Neural cell (in vitro differentiated cells): ENCODE data around the gene LDLRAD3. TPM values are rescaled to one million over a fixed set of nuclear protein-coding genes. Genes with fewer than 3 reads are reported as not detected.

Experiments
- H2AFZ ChIP-seq: fragments of 200-600, 300-800 bp; sonication (generic), shearing (Covaris generic); 2 replicates; pipeline ENCODE4 v1.6.0; 2014; ENCODE audit warnings: low read depth, mild to moderate bottlenecking, antibody characterized with exemption, low read length, moderate library complexity
- H3F3A ChIP-seq: fragments of 200-600 bp; shearing (Covaris generic); 2 replicates; pipeline ENCODE4 v1.6.1; 2016; ENCODE audit warnings: mild to moderate bottlenecking, moderate library complexity, mixed read lengths, antibody characterized with exemption, low read length; ENCODE audit not compliant: insufficient read depth, poor library complexity, severe bottlenecking
- H3K27ac ChIP-seq: fragments of 200-600, 300-800 bp; sonication (generic), shearing (Covaris generic); 2 replicates; pipeline ENCODE4 v1.5.1; 2014; ENCODE audit warnings: mild to moderate bottlenecking, low read length, moderate library complexity
- H3K27me3 ChIP-seq: fragments of 300-800, 200-600 bp; sonication (generic), shearing (Covaris generic); 2 replicates; pipeline ENCODE4 v1.6.0; 2014; ENCODE audit warnings: mild to moderate bottlenecking, low read depth, low read length, moderate library complexity; ENCODE audit not compliant: insufficient read depth
- H3K36me3 ChIP-seq: fragments of 300-800, 200-600 bp; sonication (generic), shearing (Covaris generic); 2 replicates; pipeline ENCODE4 v1.5.1; 2014; ENCODE audit warnings: mild to moderate bottlenecking, antibody characterized with exemption, low read length, moderate library complexity; ENCODE audit not compliant: insufficient read depth
- H3K4me2 ChIP-seq: fragments of 300-800, 200-600 bp; sonication (generic), shearing (Covaris generic); 2 replicates; pipeline ENCODE4 v1.6.0; 2014; ENCODE audit warnings: mild to moderate bottlenecking, low read length
- H3K4me3 ChIP-seq: fragments of 300-800, 200-600 bp; sonication (generic), shearing (Covaris generic); 2 replicates; pipeline ENCODE4 v1.5.1; 2014; ENCODE audit warnings: mild to moderate bottlenecking, low read length, moderate library complexity
- H3K79me2 ChIP-seq: fragments of 200-600 bp; shearing (Covaris generic); replicated peaks from 2 replicates; pipeline ENCODE4 v1.6.0; 2014; ENCODE audit warnings: mild to moderate bottlenecking, low read length, moderate library complexity; ENCODE audit not compliant: insufficient read depth
- H3K9ac ChIP-seq: fragments of 300-800, 200-600 bp; sonication (generic), shearing (Covaris generic); 2 replicates; pipeline ENCODE4 v1.6.1; 2016; ENCODE audit warnings: mild to moderate bottlenecking, low read length, mixed read lengths
- H3K9me2 ChIP-seq: fragments of 200-600 bp; shearing (Covaris generic); 2 replicates; pipeline ENCODE4 v1.6.1; 2016; ENCODE audit warnings: mild to moderate bottlenecking, low read length, mixed read lengths; ENCODE audit not compliant: insufficient read depth
- H3K9me3 ChIP-seq: fragments of 200-600, 300-800 bp; sonication (generic), shearing (Covaris generic); 2 replicates; pipeline ENCODE4 v1.6.1; 2016; ENCODE audit warnings: mild to moderate bottlenecking, mixed run types, low read length, moderate library complexity, mixed read lengths
- H4K20me1 ChIP-seq: fragments of 200-600 bp; shearing (Covaris generic); 2 replicates; pipeline ENCODE4 v1.6.1; 2016; ENCODE audit warnings: mild to moderate bottlenecking, mixed run types; ENCODE audit not compliant: insufficient read depth
- CTCF ChIP-seq: fragments of 450-650 bp; IDR thresholded peaks from 2 replicates; pipeline ENCODE4 v1.5.1; 2014; ENCODE audit warnings: antibody characterized with exemption, mild to moderate bottlenecking, moderate library complexity; ENCODE audit not compliant: poor library complexity, severe bottlenecking
- EP300 ChIP-seq: fragments of 450-650 bp; conservative IDR thresholded peaks from 2 replicates; pipeline ENCODE4 v1.6.1; 2014; ENCODE audit warnings: antibody characterized with exemption, mild to moderate bottlenecking, moderate library complexity; ENCODE audit not compliant: poor library complexity, severe bottlenecking
- EZH2 ChIP-seq: fragments of 200-600, 300-800 bp; shearing (Covaris generic), sonication (generic); IDR thresholded peaks from 2 replicates; pipeline ENCODE4 v1.6.1; 2014; ENCODE audit warnings: antibody characterized with exemption, low read length, borderline replicate concordance, mild to moderate bottlenecking; ENCODE audit not compliant: insufficient read depth, poor library complexity, severe bottlenecking
- MXI1 ChIP-seq: fragments of 450-650 bp; conservative IDR thresholded peaks from 2 replicates; pipeline ENCODE4 v1.6.1; 2014; ENCODE audit warnings: antibody characterized with exemption, mild to moderate bottlenecking; ENCODE audit not compliant: poor library complexity, severe bottlenecking
- POLR2AphosphoS5 ChIP-seq: IDR thresholded peaks from 2 replicates; pipeline ENCODE4 v1.6.1; 2012
- RAD21 ChIP-seq: fragments of 450-650 bp; conservative IDR thresholded peaks from 2 replicates; pipeline ENCODE4 v1.6.1; 2014; ENCODE audit warnings: antibody characterized with exemption, mild to moderate bottlenecking, moderate library complexity
- REST ChIP-seq: IDR thresholded peaks from 2 replicates; pipeline ENCODE4 v1.6.1; 2012; ENCODE audit warnings: borderline replicate concordance
- SMC3 ChIP-seq: fragments of 450-650 bp; conservative IDR thresholded peaks from 2 replicates; pipeline ENCODE4 v1.6.1; 2014; ENCODE audit warnings: antibody characterized with exemption, mild to moderate bottlenecking, moderate library complexity; ENCODE audit not compliant: poor library complexity
- TAF1 ChIP-seq: IDR thresholded peaks from 2 replicates; pipeline ENCODE4 v1.6.1; 2012; ENCODE audit warnings: low read depth
- polyA plus RNA-seq: library from polyadenylated mRNA; depleted of rRNA; stranded (reverse); fragments of >200 nt; gene quantifications from 2 replicates; pipeline ENCODE4 v1.2.3, GENCODE V29; 2014

The LDLRAD3 gene
- polyA plus RNA-seq, 1 donor from 2014 or later = 3.5 TPM

- H3F3A ChIP-seq = no peaks in the 10 kb centered on the region
- H3K4me3 ChIP-seq = no peak overlapping the region
- no peak overlapping the region for H2AFZ ChIP-seq
- H3K36me3 ChIP-seq = no peaks in the 10 kb centered on the region
- H3K9me3 ChIP-seq = no peaks in the 10 kb centered on the region
- H4K20me1 ChIP-seq = no peaks in the 10 kb centered on the region
- TF ChIP-seq MXI1 (no peak), REST (no peak), POLR2AphosphoS5 (no peak)
- H3K79me2 ChIP-seq = no peaks in the 10 kb centered on the region
- H3K27ac ChIP-seq = no peak overlapping the region
- no peak overlapping the region for H3K9ac ChIP-seq
- no peak overlapping the region for H3K4me2 ChIP-seq
- H3K27me3 ChIP-seq = no peaks in the 10 kb centered on the region
- no peaks in the 10 kb centered on the region for H3K9me2 ChIP-seq
Measured at GRCh38 chr11:36213393-36213840, 269.6 kb downstream of the LDLRAD3 start.

- Histone ChIP-seq H3K4me3 (no peak overlapping the region), H3K4me2 (no peak overlapping the region), H2AFZ (no peak overlapping the region), H3K27ac (no peak overlapping the region), H3F3A (no peaks in the 10 kb centered on the region), H3K79me2 (no peaks in the 10 kb centered on the region), H3K9me3 (no peaks in the 10 kb centered on the region), H3K9ac (no peak overlapping the region), H3K36me3 (no peaks in the 10 kb centered on the region), H4K20me1 (no peaks in the 10 kb centered on the region), H3K27me3 (no peaks in the 10 kb centered on the region), H3K9me2 (no peaks in the 10 kb centered on the region)
- no peak for TF ChIP-seq POLR2AphosphoS5
- TF ChIP-seq REST = no peak
- no peak for TF ChIP-seq MXI1
- TF ChIP-seq EZH2 = no peak
- no peak for TF ChIP-seq RAD21
- TF ChIP-seq EP300 = no peak
- TF ChIP-seq SMC3 = no peak
- no peak for TF ChIP-seq CTCF
- TF ChIP-seq TAF1 = no peak
Measured at GRCh38 chr11:36214480-36214879, 270.6 kb downstream of the LDLRAD3 start.
